GM12878 (cell line): Measurements from ENCODE around the gene TRAF3IP3. TPM values are rescaled to one million over a fixed set of nuclear protein-coding genes. Genes with fewer than 3 reads are reported as not detected.

Experiments used
- BACH1 ChIP-seq: fragments of 450-650 bp; IDR thresholded peaks from 2 replicates; pipeline ENCODE4 v1.6.1; 2017; ENCODE audit warnings: mild to moderate bottlenecking, borderline replicate concordance
- BCL11A ChIP-seq: IDR thresholded peaks from 2 replicates; pipeline ENCODE4 v1.6.1; 2011; ENCODE audit warnings: low read depth, low read length
- BHLHE40 ChIP-seq, 2 experiments: fragments of 450-650 bp in 1 of 2; IDR thresholded peaks; 2 replicates each; pipeline ENCODE4 v1.6.1; 2011 to 2017; ENCODE audit warnings: low read depth in 2 of 2, borderline replicate concordance in 1 of 2, improper control_type of control experiment in 1 of 2, low read length in 1 of 2, mild to moderate bottlenecking in 1 of 2
- DPF2 ChIP-seq: fragments of 450-650 bp; IDR thresholded peaks from 2 replicates; pipeline ENCODE4 v1.6.1; 2017; ENCODE audit warnings: mild to moderate bottlenecking
- E4F1 ChIP-seq: fragments of 450-650 bp; IDR thresholded peaks from 2 replicates; pipeline ENCODE4 v1.6.1; 2018; ENCODE audit warnings: borderline replicate concordance, mild to moderate bottlenecking; ENCODE audit not compliant: partially characterized antibody
- EGR1 ChIP-seq, 2 experiments: IDR thresholded peaks; 1 replicate in 1 of 2; 2 replicates in 1 of 2; pipeline ENCODE4 v1.6.1; 2011 to 2012; ENCODE audit warnings: low read depth in 2 of 2, low read length in 2 of 2, borderline replicate concordance in 1 of 2, mild to moderate bottlenecking in 1 of 2, moderate library complexity in 1 of 2
- ELK1 ChIP-seq: IDR thresholded peaks from 2 replicates; pipeline ENCODE4 v1.6.1; 2012; ENCODE audit warnings: low read depth, low read length, improper control_type of control experiment
- ESRRA ChIP-seq: IDR thresholded peaks from 2 replicates; pipeline ENCODE4 v1.6.1; 2012; ENCODE audit warnings: mild to moderate bottlenecking, low read length, improper control_type of control experiment
- EZH2 ChIP-seq: IDR thresholded peaks from 2 replicates; pipeline ENCODE4 v1.6.1; 2012; ENCODE audit warnings: low read depth, mild to moderate bottlenecking, control low read depth, inconsistent platforms, low read length, borderline replicate concordance; ENCODE audit not compliant: control insufficient read depth
- FOXK2 ChIP-seq: fragments of 450-650 bp; IDR thresholded peaks from 2 replicates; pipeline ENCODE4 v1.6.1; 2017; ENCODE audit warnings: mild to moderate bottlenecking, moderate library complexity
- IKZF1 ChIP-seq: fragments of 450-650 bp; conservative IDR thresholded peaks from 2 replicates; pipeline ENCODE4 v1.6.1; 2017; ENCODE audit warnings: antibody characterized with exemption, mild to moderate bottlenecking
- IKZF2 ChIP-seq, 2 experiments: fragments of 450-650 bp; IDR thresholded peaks; 2 replicates each; pipeline ENCODE4 v1.6.1; 2017; ENCODE audit warnings: mild to moderate bottlenecking in 2 of 2, moderate library complexity in 2 of 2
- MXI1 ChIP-seq: fragments of 150-350 bp; IDR thresholded peaks from 2 replicates; pipeline ENCODE4 v1.6.1; 2011; ENCODE audit warnings: low read depth, mild to moderate bottlenecking, inconsistent platforms, low read length, improper control_type of control experiment
- NFYB ChIP-seq: IDR thresholded peaks from 2 replicates; pipeline ENCODE4 v1.6.1; 2011; ENCODE audit warnings: low read depth, mild to moderate bottlenecking, low read length, improper control_type of control experiment, moderate library complexity; ENCODE audit not compliant: insufficient read depth
- NR2F1 ChIP-seq: fragments of 450-650 bp; conservative IDR thresholded peaks from 2 replicates; pipeline ENCODE4 v1.6.1; 2017; ENCODE audit warnings: mild to moderate bottlenecking
- PAX5 ChIP-seq: IDR thresholded peaks from 2 replicates; pipeline ENCODE4 v1.6.1; 2011; ENCODE audit warnings: low read depth, low read length, borderline replicate concordance
- POLR2AphosphoS2 ChIP-seq: IDR thresholded peaks from 2 replicates; pipeline ENCODE4 v1.6.1; 2011; ENCODE audit warnings: low read depth, mild to moderate bottlenecking, low read length, improper control_type of control experiment, moderate library complexity
- POLR2AphosphoS5 ChIP-seq: IDR thresholded peaks from 2 replicates; pipeline ENCODE4 v1.6.1; 2011; ENCODE audit warnings: mild to moderate bottlenecking, low read length, inconsistent platforms
- RELA ChIP-seq: fragments of 450-650 bp; IDR thresholded peaks from 2 replicates; pipeline ENCODE4 v1.8.0; 2014; ENCODE audit warnings: borderline replicate concordance; ENCODE audit not compliant: partially characterized antibody
- RUNX3 ChIP-seq: IDR thresholded peaks from 2 replicates; pipeline ENCODE4 v1.6.1; 2012; ENCODE audit warnings: low read length, inconsistent platforms
- STAT1 ChIP-seq: fragments of 450-650 bp; conservative IDR thresholded peaks from 2 replicates; pipeline ENCODE4 v1.6.1; 2014; ENCODE audit warnings: antibody characterized with exemption, mild to moderate bottlenecking
- SUPT20H ChIP-seq: IDR thresholded peaks from 2 replicates; pipeline ENCODE4 v1.6.1; 2011; ENCODE audit warnings: low read depth, mild to moderate bottlenecking, low read length, moderate library complexity, borderline replicate concordance; ENCODE audit not compliant: control insufficient read depth
- TARDBP ChIP-seq: IDR thresholded peaks from 2 replicates; pipeline ENCODE4 v1.6.1; 2016; ENCODE audit warnings: borderline replicate concordance
- YY1 ChIP-seq: IDR thresholded peaks from 2 replicates; pipeline ENCODE4 v1.6.1; 2011; ENCODE audit warnings: low read depth, mild to moderate bottlenecking, low read length
- polyA plus RNA-seq, 11 experiments: library from polyadenylated mRNA; depleted of rRNA in 4 of 11; unstranded in 6 of 11; stranded (reverse) in 5 of 11; fragments of >200 nt; fragmentation: Nextera tagmentation in 4 of 11; fragmentation: Illumina TruSeq in 1 of 11; extraction: Ambion mirVana in 4 of 11; extraction: Trizol in 1 of 11; gene quantifications; 1 replicate in 1 of 11; 2 replicates in 10 of 11; pipeline versions ENCODE4 v1.2.1 to v1.2.3, GENCODE V29; 2011 to 2016; ENCODE audit warnings: inconsistent platforms in 2 of 11, missing spikeins in 2 of 11, low read depth in 1 of 11
- total RNA-seq, 4 experiments: library from RNA; depleted of rRNA in 3 of 4; stranded (reverse); fragments of >200 nt in 3 of 4; fragmentation: Illumina TruSeq in 1 of 4; extraction: Trizol in 1 of 4; gene quantifications; 2 replicates each; pipeline versions ENCODE4 v1.2.1 to v1.2.3, GENCODE V29; 2013 to 2021

Gene TRAF3IP3
- total and polyA plus RNA-seq, 10 of the 15 experiments (the other 5 are each of a cell fraction or from before 2014, with no cell fraction given) = 61.6 to 121 (median 96.5) TPM

- peak; percentile 51; the same call in 1 of the 2 replicates for TF ChIP-seq YY1
- TF ChIP-seq NFYB = no peak
- TF ChIP-seq SUPT20H = no peak
- TF ChIP-seq PAX5 = 0 out of 2 replicates have a peak, but pooled peaks have one; percentile 12
- no peak for TF ChIP-seq FOXK2
- no peak for TF ChIP-seq ELK1
- no peak for TF ChIP-seq EGR1 (IDR thresholded peaks at IDR 0.05; ENCODE audit: borderline replicate concordance in 1 of 2, low read depth in 2 of 2, low read length in 2 of 2)
- TF ChIP-seq ESRRA = no peak
- TF ChIP-seq DPF2 = peak; percentile 58
- TF ChIP-seq BHLHE40 (IDR thresholded peaks at IDR 0.05; ENCODE audit: borderline replicate concordance in 1 of 2, low read depth in 2 of 2, low read length in 1 of 2) = peak; percentile 30 to 34; a peak in 1 of 4 replicates
- peak; percentile 38; the same call in 1 of the 2 replicates for TF ChIP-seq POLR2AphosphoS5
- no peak for TF ChIP-seq STAT1
- no peak for TF ChIP-seq TARDBP
- TF ChIP-seq BACH1 = no peak
- TF ChIP-seq RELA = no peak
- TF ChIP-seq E4F1 = no peak
- no peak for TF ChIP-seq EZH2
- 0 out of 2 replicates have a peak, but pooled peaks have one; percentile 13 for TF ChIP-seq POLR2AphosphoS2
- TF ChIP-seq IKZF2 (IDR thresholded peaks at IDR 0.05) = 0 out of 4 replicates have a peak, but pooled peaks of 1 of the 2 experiments have one; percentile 38
- TF ChIP-seq RUNX3 = peak; percentile 53; the same call in 1 of the 2 replicates
- no peak for TF ChIP-seq BCL11A
- TF ChIP-seq MXI1 = peak; percentile 63; the same call in 1 of the 2 replicates
- TF ChIP-seq NR2F1 = peak; percentile 78
- peak; percentile 18 for TF ChIP-seq IKZF1
Measured at GRCh38 chr1:209756615-209757445, 977 bp downstream of the TRAF3IP3 start (continued).
